Activated effector memory CD4-positive, alpha-beta T cell treated with anti-CD3 and anti-CD28 coated beads, Interleukin-2, amount 50 U/mL, for 16 hours (primary cell): Measurements from ENCODE around the gene RECK.
"Not testable (repeated sequence)": the region's sequence is repeated elsewhere in the genome, so short reads cannot be mapped to it uniquely, and the experiment has no call there.

Source experiments
- DNase-seq: peaks from one replicate; pipeline ENCODE4 v3.0.0-alpha.2; 2020

RECK gene

DNA sequence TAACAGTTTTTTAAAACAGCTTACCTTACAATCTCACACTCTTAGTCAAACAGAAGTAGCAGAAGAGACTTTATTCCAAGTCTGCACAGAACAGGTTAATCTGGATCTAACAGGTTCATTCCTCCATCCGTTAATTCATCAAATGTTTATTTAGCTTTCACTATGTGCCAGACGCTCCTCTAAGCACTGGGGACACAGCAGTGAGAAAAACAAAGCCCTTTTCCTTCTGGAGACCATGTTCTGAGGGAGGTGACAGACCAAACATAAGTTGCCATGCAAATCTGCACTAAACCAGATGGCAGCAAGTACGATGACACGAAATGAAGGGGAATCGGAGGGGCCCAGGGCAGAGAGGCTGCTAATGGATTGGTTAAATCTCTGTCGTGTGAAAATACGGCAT lies 82.8 kb downstream of the RECK start:
- DNase-seq = no peak

DNA sequence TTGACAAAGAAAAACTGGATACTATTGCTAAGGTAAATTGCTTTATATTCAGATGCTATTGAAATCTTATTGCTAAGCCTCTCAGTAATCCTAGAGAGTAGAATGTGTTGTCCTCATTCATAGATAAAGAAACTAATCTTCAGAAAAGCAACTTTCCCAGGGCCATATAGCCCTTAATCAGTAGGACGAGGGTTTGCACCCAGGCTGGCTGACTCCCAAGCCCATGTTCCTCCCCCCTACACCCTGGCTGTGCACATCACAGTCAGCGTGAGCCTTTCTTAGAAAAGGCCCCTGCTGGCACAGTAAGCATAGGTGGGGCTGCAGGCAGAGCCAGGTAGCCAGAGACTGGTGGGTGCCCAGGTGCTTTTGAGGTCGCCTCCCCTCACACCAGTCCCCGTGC lies 84.0 kb downstream of the RECK start:
- DNase-seq = no peak

DNA sequence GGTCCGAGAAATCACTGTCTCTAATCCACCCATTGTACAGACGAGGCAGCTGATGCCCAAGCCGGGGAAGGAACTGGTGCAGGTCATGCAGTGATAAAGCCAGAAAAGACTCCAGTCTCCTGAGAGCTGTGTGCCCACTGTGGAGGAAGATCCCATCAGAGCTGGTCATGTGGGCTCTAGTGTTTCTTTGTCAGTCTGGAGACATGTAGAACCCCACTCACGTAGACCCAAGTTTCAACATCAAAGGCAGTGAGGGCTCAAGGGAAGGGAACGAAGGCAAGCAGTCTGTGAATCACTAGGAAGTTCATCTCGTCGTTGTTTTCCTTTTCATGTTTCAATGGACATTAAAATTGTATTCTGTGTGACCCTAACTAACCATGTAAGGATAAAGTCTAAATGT lies 85.3 kb downstream of the RECK start:
- DNase-seq = no peak

DNA sequence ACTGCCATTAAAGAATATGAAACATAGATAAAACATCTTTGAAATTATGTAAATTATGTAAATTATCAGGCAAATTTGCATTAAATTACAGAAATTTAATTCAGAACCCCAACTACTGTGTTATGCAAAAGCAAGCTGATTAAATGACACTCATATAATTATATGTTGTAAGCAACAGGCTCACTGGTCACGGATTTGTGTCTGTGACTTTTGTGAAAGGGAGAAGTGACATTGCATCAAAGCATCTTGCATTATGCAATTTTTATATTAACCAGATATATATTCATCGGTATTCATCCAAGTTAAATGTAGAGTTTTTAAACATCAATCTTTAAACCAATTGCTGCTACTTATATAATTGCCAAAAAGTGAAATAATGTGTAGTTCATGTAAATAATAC lies 86.8 kb downstream of the RECK start:
- no peak for DNase-seq

DNA sequence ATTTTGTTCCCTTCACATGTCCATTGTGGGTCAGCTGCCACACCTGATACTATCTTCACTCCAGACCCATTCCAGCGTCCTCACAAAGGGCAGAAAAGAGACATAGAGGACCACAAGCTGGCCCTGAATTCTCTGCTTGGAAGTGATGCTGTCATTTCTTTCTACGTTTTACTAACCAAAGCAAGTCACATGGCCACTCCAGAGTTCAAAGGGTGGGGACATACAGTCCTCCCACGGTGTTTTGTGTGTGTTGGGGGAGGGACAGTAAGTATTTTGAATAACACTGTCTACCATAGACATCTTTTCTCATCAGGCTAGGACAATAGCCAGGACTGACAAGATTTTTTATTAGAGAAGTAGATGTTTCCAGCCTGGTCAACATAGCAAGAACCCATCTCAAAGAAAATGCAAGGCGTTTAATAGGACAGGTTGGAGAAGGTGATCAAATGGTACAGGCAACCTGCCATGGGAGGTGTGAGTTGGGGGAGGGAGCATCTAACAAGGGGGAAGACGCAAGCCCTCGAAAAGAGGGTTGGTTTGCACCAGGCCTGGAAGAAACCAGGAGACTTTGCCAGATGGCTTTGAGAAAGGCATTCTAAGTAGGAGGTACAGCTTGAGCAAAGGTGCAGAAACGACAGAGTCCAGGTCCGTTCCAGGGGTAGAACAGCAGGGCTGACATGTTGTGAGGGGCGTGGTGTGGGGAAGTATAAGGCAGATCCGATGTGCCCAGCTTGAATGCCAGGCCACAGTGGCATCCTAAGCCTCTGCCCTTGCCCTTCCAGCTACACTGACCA lies 88.5 kb downstream of the RECK start:
- no peak for DNase-seq

DNA sequence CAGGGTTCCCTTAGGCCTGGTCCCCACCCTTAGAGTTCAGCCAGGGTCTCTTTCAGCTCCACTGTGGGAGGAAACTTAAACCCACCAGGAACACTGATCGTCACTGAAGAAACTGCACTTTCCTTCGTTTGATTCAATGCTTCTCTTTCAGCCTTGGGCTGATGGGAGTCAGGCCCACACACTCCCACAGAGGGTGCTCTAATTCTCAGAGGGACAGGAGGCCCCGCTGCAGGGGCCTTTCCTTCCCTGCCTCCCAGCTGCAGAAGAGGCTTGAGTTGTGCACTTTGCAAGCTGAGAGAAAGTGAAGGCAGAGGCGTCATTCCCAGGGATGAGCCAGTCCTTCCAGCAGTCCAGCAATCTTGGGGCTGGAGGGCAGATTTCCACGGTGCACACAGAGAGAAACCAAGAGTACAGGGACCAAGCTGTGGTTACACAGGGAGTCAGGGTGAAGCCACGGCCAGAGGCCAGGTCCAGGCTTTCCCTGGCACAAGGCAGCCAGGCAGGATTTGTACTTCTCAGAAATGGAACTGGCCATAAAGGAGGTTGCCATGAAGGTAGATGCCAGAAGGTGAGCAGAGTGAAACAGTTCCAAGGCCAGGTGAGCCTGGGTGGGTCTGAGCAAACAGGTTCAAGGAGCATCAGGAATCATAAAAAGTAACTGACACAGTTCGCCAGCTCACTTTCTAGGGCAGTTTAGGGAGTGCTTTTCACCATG lies 89.5 kb downstream of the RECK start:
- no peak for DNase-seq

DNA sequence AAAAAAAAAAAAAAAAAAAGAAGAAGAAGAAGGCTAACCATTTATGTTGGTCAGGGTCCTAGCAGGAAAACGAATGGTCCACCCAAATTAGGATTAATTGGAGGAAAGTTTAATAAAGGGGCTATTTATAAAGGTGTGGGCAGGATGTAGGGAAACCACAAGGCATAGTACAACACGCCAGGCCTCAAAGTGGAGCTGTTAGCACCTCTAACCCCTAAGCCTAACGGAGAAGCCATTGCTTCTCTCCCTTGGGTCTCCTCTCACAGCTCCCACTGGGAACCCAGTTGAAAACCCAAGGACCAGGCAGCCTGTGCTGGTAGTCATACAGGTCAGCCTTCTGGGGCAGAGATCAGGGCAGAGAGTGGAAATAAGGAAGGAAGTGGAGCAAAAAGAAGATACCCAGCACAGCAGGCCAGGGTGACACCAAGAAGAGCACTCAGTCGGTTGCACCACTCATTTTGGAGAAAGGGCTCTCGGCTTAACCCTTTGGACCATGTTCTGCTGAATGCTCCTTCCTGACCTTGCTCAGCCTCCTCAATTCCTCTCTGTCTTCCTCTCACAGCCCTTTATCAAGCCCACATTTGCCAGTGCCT lies 91.0 kb downstream of the RECK start:
- DNase-seq = no peak

DNA sequence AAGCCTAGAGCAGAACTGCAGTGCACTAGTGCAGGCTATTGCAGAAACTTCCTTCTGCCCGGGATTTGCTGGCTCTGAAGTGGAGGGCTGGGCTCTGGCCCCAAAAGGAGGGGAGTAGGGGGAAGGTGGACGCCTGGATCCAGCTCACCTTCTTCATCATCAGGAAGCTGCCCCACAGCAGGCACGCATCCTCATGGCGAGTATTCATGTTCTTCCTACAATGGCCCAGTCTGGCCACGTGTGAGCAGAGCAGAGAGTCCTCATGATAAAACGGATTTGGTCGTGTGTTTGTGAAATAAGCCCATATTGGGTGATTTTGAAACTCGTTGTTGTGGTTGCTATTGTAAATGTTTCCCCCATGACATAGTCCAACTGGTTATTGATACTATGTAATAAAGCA lies 91.6 kb downstream of the RECK start:
- DNase-seq = no peak

DNA sequence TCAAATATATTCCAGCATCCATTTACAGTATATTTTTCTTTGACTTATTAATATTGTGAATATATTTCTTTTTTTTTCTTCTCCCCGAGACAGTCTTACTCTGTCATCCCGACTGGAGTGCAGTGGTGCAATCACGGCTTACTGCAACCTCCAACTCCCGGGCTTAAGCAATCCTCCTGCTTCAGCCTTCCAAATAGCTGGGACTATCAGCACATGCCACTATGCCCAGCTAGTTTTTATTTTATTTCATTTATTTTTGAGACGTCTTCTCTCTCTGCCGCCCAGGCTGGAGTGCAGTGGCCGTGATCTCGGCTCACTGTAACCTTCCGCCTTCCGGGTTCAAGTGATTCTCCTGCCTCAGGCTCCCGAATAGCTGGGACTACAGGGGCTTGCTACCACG lies 92.4 kb downstream of the RECK start:
- no peak for DNase-seq

DNA sequence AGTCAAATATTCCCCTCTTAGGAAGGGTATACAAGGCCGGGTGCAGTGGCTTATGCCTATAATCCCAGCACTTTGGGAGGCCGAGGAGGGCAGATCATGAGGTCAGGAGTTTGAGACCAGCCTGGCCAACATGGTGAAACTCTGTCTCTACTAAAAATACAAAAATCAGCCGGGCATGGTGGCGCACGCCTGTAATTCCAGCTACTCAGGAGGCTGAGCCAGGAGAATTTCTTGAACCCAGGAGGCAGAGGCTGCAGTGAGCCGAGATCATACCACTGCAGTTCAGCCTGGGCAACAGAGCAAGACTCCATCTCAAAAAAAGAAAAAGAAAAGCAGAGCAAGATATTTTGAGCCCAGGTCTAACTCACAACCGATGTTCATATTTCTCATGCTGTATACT lies 95.0 kb downstream of the RECK start:
- not testable (repeated sequence) for DNase-seq

DNA sequence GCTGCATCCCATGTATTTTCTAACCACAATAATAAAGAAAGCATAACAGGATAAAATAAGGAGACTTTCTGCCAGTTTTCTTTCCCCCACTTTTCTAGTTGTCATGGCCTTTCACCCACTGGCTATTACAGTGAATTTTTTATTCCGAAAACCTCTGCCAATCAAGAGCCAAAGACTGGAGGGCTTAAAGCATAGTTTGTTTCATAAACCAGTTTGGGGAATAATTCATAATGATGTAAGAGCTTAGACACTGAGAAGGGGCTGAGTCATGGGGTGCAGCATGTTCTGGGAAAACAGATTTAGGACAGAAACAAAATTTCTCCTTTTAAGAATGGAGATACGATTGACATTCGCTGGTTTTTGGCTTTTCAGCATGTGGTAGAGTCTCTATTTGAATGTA lies 95.4 kb downstream of the RECK start:
- no peak for DNase-seq

DNA sequence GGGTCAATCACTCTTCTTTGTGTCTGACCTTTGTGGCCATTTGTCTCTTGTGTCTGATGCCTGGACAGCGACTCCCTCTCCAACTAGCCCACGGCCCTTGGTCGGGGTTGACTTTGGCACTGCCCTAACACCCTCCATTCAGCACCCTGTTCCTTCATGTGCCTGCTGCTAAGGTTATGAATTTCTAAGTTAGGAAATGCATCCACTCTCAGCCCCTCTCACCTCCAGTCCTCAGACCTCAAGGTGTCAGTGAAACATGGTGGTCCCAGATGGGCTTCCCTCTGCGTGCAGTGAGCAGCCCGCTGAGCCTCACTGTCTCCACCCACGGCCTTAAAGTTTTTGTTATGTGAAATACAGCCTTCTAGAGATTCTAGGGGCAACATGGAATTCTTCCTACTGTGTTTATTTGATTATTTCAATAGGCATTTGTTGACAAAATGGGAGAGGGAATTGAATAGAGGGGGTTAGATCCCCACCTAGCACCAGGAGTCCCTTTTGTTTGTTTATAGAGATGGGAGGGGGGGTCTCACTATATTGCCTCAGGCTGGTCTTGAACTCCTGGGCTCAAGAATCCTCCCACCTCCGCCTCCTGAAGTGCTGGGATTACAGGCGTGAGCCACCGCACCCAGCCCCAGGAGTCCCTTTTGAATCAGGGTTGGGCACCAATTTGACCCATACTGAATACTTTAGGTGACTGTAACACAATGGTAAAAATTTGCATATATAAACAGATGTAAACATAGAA lies 98.2 kb downstream of the RECK start:
- DNase-seq = no peak

DNA sequence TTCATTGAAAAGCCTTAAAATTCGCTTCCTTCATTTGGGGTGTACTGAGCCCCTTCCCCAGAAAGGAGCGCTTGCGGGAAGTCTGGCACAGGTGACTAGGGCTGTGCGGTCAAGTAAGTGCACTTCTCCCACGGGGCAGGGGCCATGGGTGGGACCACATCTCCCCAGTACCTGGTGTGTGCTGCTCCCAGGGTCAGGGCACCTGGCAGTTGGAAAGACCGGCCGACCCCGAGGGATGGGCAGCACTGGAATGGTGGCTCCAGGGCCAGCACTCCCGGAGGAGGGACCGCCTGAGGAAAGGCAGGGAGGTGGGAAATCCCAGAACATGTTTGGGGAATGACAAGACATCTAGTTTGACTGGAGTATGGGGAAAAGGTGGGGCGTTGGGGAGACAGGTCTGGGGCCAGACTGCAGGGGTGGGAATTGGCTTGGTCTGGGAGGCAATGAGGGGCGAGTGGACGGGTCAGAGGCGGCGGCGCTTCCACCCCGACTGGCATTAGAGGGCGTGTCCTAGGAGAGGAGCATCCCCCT lies 99.1 kb downstream of the RECK start:
- no peak for DNase-seq

DNA sequence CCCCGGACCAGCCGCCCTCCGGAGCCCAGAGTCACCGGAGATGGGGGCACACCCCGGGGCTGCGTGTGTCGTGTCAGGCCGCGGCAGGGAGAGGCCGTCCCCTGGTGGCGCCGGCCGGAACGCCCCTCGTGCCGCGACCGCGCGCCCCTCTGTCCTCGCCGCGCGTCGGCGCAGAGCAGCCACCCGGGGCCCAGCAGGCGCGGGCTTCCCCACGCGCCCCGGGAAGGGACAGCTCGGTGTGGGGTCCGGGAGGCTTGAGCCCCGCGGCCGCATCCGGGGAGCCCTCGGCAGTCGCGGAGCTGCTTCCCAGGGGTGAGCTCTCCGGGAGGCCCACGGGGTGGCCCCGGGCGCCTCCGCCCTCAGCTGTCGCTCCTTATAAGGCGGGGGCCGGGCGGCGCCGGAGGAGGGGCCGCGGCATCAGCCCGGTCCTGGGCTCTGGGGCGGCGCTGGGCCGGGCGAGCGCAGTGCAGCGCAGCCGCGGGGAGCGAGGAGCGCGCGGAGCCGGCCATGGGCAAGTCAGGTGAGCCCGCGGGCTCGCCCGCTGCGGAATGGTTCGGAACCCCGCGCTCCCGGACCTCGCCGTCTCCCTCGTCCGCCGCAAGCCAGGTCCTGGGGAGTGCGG lies 99.7 kb downstream of the RECK start, which contains the start of gene GLIPR2:
Gene GLIPR2 (plus strand): TSS at position 462 of the 622 bp plus-strand sequence. CDS start 46 bp downstream, at position 508.
- peak; percentile 93 for DNase-seq

DNA sequence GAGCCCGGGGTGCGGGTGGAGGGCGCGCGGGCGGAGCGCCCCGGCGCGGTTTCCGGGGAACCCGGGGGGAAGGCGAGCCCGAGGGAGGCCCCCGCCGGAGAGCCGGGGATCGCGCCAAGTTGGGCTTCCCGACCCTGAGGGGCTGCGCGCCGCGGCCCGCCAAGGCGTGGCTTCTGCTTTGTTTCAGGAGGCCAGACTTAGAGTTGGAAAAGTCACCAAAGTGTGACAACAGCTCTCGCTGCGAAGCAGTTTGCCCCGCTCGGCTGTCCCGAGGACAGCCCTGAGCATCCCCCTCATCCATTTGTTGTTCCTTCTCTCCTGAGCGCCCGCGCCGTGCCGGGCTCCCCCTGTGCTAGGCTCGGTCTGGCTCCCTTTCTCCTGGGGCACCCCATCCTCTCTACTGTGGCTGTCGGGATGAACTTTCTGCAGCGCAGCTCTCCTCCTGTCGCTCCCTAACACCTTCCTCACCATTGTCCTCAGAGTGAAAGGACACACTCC lies 100.2 kb downstream of the RECK start:
- DNase-seq = no peak

DNA sequence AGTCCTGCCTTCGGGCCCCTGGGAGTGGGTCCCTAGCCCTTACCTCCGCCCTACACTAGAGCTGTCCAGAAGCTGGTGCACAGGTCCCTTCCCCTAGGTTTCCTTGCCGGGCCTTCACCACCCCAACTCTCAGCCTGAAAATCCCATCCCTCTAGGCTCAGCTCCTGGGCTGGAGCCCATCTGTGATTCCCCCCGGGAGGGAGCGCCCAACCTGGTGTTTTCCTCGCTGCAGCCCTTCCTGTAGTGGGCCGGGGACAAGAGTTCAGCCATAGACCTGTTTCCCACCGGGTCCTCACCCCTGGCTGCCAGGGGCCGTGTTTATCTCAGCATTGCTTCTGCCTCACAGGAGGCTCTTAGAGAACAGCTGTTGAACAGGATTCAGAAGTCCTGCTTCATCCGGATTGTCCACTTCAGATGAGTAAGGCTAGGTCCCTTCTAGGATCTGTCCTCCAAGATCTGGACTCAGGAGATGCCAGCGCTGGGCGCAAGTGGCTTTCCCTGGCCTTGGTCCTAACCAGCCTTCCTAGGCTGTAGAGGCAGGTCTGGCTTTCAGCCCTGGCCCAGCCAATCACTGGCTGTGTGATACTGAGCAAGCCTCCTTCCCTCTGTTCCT lies 100.8 kb downstream of the RECK start:
- no peak for DNase-seq

DNA sequence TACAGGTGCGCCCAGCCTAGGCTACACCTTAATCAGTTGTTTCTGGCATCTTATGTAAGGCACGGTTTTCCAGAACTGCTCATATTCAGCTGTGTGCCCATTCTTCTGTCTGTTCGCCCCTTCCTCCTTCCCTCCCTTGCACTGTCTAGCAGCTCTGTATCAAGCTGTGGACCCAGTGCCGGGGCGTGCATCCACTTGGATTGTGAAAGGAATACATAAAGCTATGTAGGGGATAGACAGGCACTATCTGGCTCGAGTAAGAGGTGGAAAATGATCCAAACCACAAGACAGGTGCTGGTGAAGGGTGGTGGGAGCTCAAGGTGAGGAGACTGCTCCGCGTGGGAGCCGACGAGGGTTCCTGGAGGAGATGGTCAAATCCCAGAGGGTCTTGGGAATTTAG lies 101.8 kb downstream of the RECK start:
- no peak for DNase-seq

DNA sequence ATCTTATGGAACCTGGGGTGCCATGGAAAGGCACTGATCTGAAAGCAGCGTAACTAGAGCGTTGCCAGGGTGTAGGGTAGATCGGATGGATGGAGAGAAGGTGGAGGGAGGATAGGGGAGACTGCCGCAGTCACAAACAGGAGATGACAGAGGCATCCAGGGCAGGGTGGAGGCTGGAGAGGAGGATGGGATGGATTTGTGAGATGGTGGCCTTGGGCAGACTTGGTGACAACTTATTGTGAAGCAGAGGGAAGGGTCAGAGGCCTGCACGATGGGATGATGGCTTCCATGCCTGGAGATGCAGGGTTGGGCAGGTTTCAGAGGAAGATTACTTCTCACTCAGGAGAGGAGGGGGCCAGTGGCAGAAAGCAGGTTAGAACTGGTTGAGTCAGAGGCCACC lies 102.2 kb downstream of the RECK start:
- no peak for DNase-seq

DNA sequence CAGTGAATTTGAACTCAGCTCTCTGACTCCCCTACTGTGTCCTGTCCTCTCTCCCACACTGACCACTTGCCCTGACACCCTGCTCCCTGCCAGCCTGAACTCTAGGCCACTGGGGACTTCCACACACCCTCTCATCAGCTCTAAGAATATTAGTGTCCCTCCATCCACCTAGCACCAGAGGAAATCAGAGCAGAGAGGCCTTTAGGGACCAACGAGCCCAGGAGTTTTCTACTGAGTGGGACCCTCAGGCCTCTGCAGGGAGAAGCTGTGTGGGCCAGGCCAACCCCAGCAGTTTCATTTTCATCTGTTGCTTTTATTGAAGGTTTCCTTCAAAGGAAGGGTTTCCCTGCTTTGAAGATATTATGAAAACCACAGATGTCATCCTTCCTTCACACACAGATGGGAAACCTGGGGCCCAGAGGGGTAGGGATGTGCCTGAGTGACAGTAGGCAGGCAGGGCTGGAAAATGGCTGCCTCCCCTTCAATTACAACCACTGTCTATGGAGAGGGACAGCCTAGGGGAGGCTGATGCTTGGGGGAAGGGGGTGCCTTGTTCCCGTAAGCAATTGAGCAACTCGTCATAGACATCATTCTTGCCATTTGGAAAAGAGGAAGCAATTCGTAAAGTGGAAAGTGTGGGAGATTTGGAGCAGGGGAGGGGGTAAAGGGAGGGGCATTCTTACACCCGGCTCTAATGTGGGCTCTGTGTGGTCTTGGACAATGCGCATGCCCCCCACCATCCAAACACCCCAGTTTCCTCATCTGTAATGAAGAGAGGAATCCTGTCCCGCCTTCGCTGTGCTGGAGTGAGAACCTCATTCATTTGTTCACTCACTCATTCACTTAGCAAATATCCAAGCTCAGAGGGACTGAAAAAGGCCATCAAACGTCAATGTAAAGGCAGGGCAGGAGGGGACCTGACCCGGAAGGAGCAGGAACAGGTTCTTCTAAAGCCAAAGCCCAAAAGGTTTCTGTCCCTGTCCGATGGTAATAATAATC lies 103.7 kb downstream of the RECK start:
- DNase-seq = peak; percentile 68

DNA sequence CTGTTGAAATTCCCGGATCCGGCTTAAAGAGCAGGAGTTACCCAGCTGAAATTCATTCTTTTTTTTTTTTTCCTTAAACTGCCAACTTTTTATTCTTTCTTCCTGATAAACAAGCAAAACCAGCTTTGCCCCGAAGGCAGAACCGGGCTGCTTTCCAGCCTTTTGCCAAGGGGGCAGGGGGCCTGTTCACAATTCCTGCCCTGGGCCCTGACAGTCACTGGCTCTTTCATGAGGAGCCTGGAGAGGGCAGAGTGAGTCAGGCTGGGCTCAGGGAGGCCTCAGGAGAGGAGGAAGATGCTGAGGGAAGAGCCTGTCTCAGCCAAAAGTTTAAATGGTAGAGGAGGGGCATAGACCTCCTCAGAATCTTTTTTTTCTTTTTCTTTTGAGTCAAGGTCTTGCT lies 104.6 kb downstream of the RECK start:
- DNase-seq = no peak

DNA sequence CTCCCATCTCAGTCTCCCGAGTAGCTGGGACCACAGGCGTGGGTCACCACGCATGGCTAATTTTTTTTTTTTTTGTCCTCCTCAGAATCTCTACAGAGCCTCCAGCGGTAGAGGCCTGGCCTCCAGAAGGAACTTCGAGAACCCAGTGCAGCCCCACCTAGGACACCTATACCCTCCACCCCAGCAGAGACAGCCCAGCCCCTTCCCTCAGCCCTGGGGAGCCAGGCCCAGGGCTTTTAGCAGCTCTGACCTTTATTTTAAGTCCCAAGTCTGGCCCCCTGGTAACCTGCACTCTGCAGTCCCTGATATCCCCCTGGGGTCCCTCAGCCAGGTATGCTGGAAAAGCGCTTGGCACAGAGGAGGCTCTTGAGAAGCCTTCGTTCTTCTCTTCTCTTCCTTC lies 105.0 kb downstream of the RECK start:
- DNase-seq = no peak
